DMS53 treated with DMSO at 0.1 percent for 48 hours (cell line): ENCODE measurements around the gene SPDYE1.
"Not testable (repeated sequence)": the region's sequence is repeated elsewhere in the genome, so short reads cannot be mapped to it uniquely, and the experiment has no call there.

Experiments used
- DNase-seq: peaks from one replicate; lab custom pipeline; 2025; ENCODE audit not compliant: unreplicated experiment; lab: John Stamatoyannopoulos, UW

The SPDYE1 gene

GRCh38 chr7:43997532-43997931 is at the start of gene SPDYE1:
Gene SPDYE1, plus strand, starts transcription at chr7:43997897. Its CDS starts 2,053 bp downstream, at chr7:43999950.
- DNase-seq = not testable (repeated sequence)

GRCh38 chr7:43952028-43952427 is 45.7 kb upstream of the SPDYE1 start:
- DNase-seq = no peak

- no peak for DNase-seq
Observed at GRCh38 chr7:43953071-43953470, 44.6 kb upstream of the SPDYE1 start.

- peak; percentile 16 for DNase-seq
Observed at GRCh38 chr7:43954524-43955228, 43.0 kb upstream of the SPDYE1 start.

GRCh38 chr7:43956027-43956426 is 41.7 kb upstream of the SPDYE1 start:
- no peak for DNase-seq

GRCh38 chr7:43960933-43961332 is 36.8 kb upstream of the SPDYE1 start:
- DNase-seq = no peak

GRCh38 chr7:43966392-43966791 is 31.3 kb upstream of the SPDYE1 start:
- not testable (repeated sequence) for DNase-seq

- not testable (repeated sequence) for DNase-seq
Observed at GRCh38 chr7:43968172-43969040, 29.3 kb upstream of the SPDYE1 start.

- not testable (repeated sequence) for DNase-seq
Observed at GRCh38 chr7:43969586-43969985, 28.1 kb upstream of the SPDYE1 start.

- DNase-seq = not testable (repeated sequence)
Observed at GRCh38 chr7:43970698-43971097, 27.0 kb upstream of the SPDYE1 start.

GRCh38 chr7:43974033-43974573 is 23.6 kb upstream of the SPDYE1 start:
- DNase-seq = not testable (repeated sequence)

GRCh38 chr7:43974725-43975482 is 22.8 kb upstream of the SPDYE1 start:
- DNase-seq = not testable (repeated sequence)

GRCh38 chr7:43977525-43977924 is 20.2 kb upstream of the SPDYE1 start:
- DNase-seq = no peak

GRCh38 chr7:43978102-43978501 is 19.6 kb upstream of the SPDYE1 start:
- DNase-seq = not testable (repeated sequence)

GRCh38 chr7:43982848-43983247 is 14.8 kb upstream of the SPDYE1 start:
- not testable (repeated sequence) for DNase-seq

GRCh38 chr7:43983736-43984135 is 14.0 kb upstream of the SPDYE1 start:
- not testable (repeated sequence) for DNase-seq

- peak; percentile 28 for DNase-seq
Observed at GRCh38 chr7:43985904-43986864, 11.5 kb upstream of the SPDYE1 start.

- DNase-seq = not testable (repeated sequence)
Observed at GRCh38 chr7:43987476-43987875, 10.2 kb upstream of the SPDYE1 start.

GRCh38 chr7:43990011-43990585 is 7.6 kb upstream of the SPDYE1 start:
- DNase-seq = not testable (repeated sequence)
